HEK293 (cell line): ENCODE measurements around the gene POTEJ.
"Not testable (repeated sequence)": the region's sequence is repeated elsewhere in the genome, so short reads cannot be mapped to it uniquely, and the experiment has no call there.

Experiments
- CTCF ChIP-seq: fragments of 450-650 bp; formaldehyde crosslinking; IDR thresholded peaks from 2 replicates; pipeline ENCODE4 v1.5.1; 2016; ENCODE audit warnings: missing biosample characterization, missing genetic modification characterization
- GFI1B ChIP-seq: fragments of 450-650 bp; formaldehyde crosslinking; IDR thresholded peaks from 2 replicates; pipeline ENCODE4 v1.5.1; 2016; ENCODE audit warnings: missing biosample characterization, missing genetic modification characterization
- GLI4 ChIP-seq: fragments of 450-650 bp; formaldehyde crosslinking; IDR thresholded peaks from 2 replicates; pipeline ENCODE4 v1.5.1; 2016; ENCODE audit warnings: missing biosample characterization, missing genetic modification characterization
- PRDM10 ChIP-seq: fragments of 450-650 bp; formaldehyde crosslinking; IDR thresholded peaks from 2 replicates; pipeline ENCODE4 v1.5.1; 2016; ENCODE audit warnings: missing biosample characterization, missing genetic modification characterization
- PRDM2 ChIP-seq: fragments of 450-650 bp; formaldehyde crosslinking; IDR thresholded peaks from 2 replicates; pipeline ENCODE4 v1.5.1; 2016; ENCODE audit warnings: missing biosample characterization, missing genetic modification characterization, borderline replicate concordance
- REST ChIP-seq: fragments of 450-650 bp; formaldehyde crosslinking; IDR thresholded peaks from 2 replicates; pipeline ENCODE4 v1.5.1; 2016; ENCODE audit warnings: missing biosample characterization, missing genetic modification characterization
- YY1 ChIP-seq: fragments of 450-650 bp; formaldehyde crosslinking; IDR thresholded peaks from 2 replicates; pipeline ENCODE4 v1.5.1; 2018; ENCODE audit warnings: missing biosample characterization, missing genetic modification characterization
- ZBTB1 ChIP-seq: fragments of 450-650 bp; formaldehyde crosslinking; IDR thresholded peaks from 2 replicates; pipeline ENCODE4 v1.5.1; 2016; ENCODE audit warnings: missing biosample characterization, missing genetic modification characterization
- ZBTB17 ChIP-seq: fragments of 450-650 bp; formaldehyde crosslinking; IDR thresholded peaks from 2 replicates; pipeline ENCODE4 v1.5.1; 2016; ENCODE audit warnings: missing biosample characterization, missing genetic modification characterization
- ZNF274 ChIP-seq, 2 experiments: fragments of 200-500 bp in 1 of 2; fragments of 450-650 bp in 1 of 2; sonication (Bioruptor generic) in 1 of 2; formaldehyde crosslinking in 1 of 2; IDR thresholded peaks; 2 replicates each; pipeline versions ENCODE4 v1.5.1 to v1.6.1; 2014 to 2016; ENCODE audit warnings: borderline replicate concordance in 1 of 2, inconsistent platforms in 1 of 2, low read length in 1 of 2, missing biosample characterization in 1 of 2, missing genetic modification characterization in 1 of 2
- ZNF571 ChIP-seq: fragments of 450-650 bp; formaldehyde crosslinking; IDR thresholded peaks from 2 replicates; pipeline ENCODE4 v1.5.0; 2017; ENCODE audit warnings: missing biosample characterization, missing genetic modification characterization

- not testable (repeated sequence) for TF ChIP-seq ZNF274 (IDR thresholded peaks at IDR 0.05; ENCODE audit: low read length); ZNF274 (tag by site-specific recombination; IDR thresholded peaks at IDR 0.05; ENCODE audit: borderline replicate concordance); ZBTB17 (tag by site-specific recombination); CTCF (tag by site-specific recombination); PRDM2 (tag by site-specific recombination); PRDM10 (tag by site-specific recombination); REST; GFI1B (tag by site-specific recombination); ZNF571; GLI4 (tag by site-specific recombination); ZBTB1 (tag by site-specific recombination); YY1 (tag by site-specific recombination)
Observed at GRCh38 chr2:130579121-130579520, 32.1 kb upstream of the POTEJ start.
